GM19351 (cell line): Measurements from ENCODE around the gene PARP1.
A peak's percentile ranks its signal among the peaks of the same experiment; 100 is the strongest.
"Not testable (repeated sequence)": the region's sequence is repeated elsewhere in the genome, so short reads cannot be mapped to it uniquely, and the experiment has no call there.

ENCODE experiments used
- ATAC-seq: cut with Tn5 transposase; IDR thresholded peaks from one replicate; pipeline ENCODE4 v1.9.1; 2021; ENCODE audit warnings: mild to moderate bottlenecking, moderate library complexity; ENCODE audit not compliant: unreplicated experiment

PARP1 gene

DNA sequence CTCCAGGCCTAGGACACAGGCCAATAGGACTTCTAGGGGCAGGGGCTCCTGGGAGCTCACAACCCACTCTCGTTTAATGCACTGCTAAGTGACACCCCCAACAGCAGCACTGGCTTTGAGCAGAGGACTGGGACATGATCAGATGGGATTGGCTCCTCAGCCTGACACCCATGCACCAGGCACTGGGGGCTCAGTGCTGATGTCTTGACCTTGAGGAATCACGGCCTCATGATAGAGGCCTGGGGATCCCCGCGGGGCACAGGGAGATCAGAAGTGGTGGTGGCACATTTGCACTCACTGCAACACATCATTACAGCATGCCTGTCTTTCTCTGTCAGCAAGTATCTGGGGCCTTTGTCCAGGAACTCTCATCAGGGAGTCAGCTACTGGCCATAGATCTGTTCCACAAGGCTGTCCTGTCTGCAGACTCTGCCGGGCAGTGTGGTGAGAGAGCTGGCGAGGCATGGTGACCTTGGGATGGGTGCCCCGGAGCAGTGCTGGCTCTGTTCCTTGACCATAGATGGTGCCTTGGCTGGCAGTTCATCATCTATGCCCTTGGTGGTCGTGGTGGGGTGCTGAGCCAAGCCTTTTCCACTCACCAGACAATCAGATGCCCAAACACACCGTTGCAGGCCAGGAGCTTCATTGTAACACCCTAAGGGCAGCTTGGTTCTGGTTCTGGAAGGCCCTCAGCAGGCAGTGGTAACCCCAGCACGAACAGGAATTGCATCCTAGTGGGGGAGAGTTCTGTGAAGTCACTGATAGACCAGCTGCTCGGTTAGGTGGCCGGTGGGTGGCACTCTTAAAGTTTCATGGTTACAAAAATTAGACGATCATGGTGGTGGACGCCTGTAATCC is 22.2 kb upstream of the PARP1 start:
- no peak for ATAC-seq

DNA sequence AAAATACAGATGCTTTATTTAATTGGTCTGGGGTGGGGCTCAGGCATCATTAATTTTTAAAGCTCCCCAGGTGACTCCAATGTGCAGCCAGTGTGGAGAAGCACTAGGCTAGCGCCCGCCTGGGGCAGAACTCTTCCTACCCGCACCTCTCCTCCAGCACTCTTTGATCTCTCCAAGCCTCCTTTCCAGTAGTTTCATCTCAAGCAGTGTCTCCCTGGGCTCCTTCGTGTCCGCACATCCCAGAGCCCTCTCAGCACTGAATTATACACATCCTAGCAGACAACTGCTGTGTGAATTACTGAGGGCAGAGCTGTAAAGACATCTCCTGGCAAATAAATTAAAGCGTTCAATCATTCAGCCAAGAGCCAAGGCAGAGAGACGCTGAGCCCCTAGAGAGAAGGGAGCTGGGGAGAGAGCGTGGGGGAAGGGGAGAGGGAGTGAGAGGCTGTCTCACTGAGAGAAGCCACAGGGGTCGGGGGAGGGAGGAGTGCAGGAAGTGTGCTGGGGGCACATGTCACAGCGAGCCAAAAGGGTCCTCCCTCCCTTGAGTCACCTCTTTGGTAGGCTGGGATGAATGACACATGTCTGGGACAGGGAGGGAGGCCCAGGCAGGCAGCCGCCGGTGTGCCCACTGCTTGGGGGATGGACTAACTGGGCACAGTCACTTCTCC is 21.0 kb upstream of the PARP1 start:
- ATAC-seq: no peak

DNA sequence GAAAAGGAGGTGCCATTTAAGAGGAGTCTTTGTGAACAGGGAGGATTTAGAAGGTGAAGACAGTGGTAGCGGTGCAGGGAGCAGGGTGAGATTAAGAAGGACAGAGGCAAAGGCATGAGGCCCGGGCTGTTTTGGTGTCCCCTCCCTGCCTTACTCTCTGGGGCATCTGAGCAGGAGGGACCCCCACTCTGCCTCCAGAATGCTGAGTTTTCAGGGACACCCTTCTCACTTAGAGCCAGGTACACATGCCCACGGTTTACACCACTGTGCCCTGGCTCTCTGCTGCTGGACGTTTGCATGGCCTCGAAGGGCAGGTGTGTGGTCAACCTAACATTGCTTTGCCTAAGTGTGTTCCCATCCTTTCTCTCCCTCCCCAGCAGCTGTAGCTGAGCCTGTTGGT is 20.5 kb upstream of the PARP1 start:
- ATAC-seq: no peak

DNA sequence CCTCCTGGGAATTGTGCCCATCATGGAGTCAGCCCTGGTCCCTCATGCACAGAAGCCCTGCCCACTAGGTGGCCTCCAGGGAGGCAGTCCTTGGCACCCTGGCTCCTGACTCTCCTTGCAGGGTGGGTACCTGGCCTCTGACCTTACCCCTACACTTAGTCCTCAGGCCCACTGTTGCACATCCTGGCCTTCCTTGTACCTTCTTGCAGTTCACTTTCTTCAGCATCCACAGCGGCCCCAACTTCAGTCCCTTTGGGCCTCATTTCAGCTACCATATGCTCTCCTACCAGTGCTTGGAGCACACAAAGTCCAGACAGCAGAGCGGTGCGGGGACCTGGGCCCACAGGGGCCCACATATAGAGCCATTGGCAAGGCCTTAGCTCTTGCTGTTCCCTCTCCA is 19.2 kb upstream of the PARP1 start:
- no peak for ATAC-seq

DNA sequence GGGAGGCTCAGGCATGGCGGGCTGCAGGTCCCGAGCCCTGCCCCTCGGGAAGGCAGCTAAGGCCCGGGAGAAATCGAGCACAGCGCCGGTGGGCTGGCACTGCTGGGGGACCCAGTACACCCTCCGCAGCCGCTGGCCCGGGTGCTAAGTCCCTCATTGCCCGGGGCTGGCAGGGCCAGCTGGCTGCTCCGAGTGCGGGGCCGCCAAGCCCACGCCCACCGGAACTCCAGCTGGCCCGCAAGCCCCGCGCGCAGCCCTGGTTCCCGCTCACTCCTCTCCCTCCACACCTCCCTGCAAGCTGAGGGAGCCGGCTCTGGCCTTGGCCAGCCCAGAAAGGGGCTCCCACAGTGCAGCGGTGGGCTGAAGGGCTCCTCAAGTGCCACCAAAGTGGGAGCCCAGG is 18.5 kb upstream of the PARP1 start:
- not testable (repeated sequence) for ATAC-seq

DNA sequence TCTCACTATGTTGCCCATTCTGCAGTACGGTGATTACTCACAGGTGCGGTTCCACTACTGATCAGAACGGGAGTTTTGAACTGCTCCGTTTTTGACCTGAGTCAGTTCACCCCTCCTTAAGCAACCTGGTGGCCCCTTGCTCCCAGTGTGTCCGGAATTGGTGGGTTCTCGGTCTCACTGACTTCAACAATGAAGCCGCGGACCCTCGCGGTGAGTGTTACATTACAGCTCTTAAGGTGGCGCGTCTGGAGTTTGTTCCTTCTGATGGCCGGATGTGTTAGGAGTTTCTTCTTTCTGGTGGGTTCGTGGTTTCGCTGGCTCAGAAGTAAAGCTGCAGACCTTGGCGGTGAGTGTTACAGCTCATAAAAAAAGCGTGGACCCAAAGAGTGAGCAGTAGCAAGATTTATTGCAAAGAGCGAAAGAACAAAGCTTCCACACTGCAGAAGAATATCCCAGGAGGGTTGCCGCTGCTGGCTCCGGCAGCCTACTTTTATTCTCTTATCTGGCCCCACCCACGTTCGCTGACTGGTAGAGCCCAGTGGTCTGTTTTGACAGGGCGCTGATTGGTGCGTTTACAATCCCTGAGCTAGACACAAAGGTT is 17.6 kb upstream of the PARP1 start:
- ATAC-seq: no peak

DNA sequence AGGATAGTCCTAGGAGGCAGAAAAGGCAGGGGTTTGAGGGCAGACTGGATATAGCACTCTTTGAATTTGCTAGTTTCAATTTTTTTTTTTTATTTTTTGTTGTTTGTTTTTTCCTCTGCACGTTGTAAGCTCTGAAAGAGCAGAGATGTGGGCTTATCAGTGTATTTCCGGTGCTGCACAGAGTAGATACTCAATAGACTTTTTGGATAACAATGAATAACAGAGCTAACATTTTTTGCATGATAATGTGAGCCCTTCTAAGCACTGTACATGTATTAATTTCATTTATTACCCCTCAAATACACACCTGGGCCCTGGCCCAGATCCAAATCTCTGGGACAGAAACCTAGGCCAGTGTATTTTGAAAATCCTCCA is 17.1 kb upstream of the PARP1 start:
- no peak for ATAC-seq

DNA sequence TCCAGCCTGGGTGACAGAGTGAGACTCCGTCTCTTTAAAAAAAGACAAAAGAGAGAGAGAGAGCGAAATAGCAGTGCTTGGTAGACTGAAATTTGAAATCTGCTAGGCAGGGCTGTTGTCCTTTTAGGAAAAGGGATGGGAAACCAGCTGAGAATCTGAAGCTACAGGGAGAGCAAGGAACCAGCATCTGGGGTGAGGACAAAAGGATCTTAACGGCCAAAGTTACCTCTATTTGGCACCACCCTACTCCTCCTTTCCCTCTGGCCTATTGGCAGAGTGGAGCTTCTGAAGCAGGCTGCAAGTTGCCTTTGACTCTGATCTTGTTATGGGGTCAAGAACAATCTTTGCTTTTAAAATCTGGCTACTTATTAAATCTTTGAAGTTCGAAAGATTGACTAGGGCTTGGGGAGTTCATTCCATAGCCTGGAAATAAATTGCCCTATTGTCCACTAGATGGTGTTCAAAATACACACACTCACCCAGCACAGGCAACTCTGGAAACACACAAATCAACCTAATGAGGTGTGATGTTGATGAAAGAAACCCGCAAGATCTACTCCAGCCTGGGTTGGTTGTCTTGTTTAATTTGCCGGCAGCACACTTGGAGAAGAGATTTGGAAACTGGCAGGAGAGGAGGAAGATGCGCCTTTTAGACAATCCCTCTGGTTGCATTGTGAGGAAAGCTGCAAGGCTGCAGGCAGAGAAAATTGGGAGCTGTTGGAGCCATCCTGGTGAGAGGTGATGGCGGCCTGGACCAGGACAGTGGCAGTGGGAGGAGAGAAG is 16.5 kb upstream of the PARP1 start:
- peak; percentile 76 for ATAC-seq

DNA sequence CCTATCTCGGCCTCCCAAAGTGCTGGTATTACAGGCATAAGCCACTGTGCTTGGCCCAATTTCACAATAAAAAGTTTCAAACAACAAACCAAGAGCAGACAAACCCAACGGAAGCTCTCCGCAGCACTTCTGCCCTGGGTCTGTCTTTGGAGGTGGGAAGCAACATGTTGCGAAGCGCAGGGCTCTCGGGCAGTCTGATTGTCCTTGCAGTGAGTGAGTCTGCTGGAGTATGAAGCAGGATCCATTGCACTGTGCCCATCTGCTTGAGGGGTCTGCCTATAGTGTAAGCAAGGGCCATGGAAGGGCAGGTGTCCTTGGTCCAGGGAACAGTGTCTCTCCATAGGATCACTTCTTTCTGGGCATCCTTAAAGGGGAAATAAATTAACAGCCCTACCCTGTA is 14.6 kb upstream of the PARP1 start:
- no peak for ATAC-seq

DNA sequence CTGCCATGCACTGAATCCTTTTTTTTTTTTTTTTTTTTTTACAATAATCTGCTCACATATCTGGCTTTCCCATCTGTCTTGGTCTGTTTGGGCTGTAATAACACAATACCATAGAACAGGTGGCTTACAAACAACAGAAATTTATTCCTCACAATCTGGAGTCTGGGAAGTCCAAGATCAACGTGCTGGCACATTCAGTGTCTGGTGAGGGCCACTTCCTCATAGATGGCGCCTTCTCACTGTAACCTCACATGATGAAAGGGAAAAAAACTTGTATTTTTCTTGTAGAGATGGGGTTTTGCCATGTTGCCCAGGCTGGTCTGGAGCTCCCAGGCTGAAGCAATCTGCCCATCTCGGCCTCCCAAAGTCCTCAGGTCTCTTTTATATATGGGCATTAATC is 13.0 kb upstream of the PARP1 start:
- ATAC-seq: no peak

DNA sequence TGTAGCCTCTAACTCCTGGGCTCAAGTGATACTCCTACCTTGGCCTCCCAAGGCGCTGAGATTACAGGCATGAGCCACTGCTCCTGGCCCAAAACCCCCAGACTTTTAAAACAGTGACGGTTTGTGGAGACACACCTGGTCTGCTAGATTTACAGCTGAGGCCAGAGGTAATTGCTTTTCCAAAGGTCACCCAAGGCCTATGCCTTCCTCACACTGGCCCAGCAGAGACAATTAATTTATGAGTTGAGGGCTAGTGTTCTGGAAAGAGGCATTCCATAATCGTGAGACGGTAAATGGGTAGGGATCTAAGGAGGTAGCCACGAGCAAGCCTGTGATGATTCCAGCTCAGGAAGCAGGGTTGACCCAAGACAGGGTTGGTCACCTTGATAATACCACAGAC is 12.4 kb upstream of the PARP1 start:
- no peak for ATAC-seq

DNA sequence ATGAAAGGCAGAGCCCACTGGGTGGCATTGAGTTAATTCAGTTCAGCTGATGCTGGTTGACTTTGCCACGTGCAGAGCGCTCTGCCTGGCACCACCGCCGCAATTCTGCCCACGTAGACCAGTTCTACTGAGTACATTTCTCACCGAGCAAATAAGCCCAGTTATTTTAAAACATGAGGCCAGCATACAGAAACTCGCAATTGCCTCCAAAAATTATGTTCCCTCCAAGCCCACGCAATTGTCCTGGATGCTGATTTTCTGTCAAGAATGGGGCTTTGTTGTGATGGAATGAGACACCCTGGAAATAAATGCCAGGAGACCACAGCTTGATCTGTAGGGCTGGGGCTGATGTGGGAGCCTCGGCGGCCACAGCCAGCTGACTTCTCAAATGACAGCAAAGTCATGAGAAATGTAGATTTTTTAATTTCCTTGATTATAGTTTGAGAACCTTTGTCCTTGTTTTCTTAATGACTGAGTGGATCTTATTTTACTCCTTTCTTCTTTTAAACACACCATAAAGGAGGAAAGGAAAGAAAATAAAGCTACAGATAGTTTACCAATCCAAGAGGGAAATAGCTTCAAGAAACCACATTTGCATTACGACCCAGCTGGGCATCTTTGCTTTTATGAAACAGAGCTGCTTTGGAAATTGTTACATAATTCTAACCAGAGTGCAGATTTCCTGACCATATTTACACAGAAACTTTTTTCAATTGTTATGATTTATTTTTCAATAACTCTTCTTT is 11.6 kb upstream of the PARP1 start:
- no peak for ATAC-seq

DNA sequence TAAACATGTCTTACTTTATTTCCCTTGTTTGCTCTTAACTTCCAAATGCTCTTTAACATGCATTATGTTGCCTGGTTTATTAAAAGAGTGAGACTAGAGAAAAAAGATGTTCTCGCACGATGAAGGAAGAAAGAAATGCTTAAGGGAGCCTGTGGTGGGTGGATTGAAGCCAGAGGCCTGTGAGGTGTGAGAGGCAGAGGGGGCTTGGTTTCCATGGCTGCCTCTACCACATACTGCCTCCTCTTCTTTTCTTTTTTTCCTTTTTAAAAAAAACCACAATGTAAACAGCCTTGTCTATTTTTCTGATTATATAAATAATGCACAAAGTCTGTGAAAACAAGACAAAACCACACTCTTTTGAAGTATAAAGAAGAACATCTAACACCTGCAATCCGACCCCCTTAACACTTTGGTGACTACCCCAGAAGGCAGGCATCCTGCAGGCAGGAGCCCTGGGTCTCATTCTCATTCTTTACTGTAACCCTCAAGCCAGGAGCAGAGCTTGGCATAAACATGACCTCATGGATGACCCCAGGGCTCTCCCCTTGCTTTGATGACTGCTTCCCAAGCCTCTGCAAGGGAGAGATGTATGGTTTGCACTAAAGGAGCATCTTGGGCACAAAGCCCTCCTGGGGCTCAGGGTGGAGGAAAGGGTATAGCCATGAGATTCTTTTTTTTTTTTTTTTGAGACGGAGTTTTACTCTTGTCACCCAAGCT is 10.1 kb upstream of the PARP1 start:
- ATAC-seq: no peak

DNA sequence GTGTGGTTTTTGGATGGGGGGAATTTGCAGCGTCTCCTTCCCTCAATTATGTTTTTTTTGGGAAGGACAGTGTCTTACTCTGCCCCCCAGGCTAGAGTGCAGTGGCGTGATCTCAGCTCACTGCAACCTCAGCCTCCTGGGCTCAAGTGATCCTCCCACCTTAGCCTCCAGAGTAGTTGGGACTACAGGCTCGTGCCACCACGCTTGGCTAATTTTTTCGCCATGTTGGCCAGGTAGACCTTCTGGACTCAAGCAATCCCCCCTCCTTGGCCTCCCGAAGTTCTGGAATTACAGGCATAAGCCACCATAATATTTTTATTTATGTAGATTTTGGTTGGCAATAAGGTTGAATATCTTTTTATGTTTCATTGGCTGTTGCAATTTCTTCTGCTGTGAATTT is 9.5 kb upstream of the PARP1 start:
- ATAC-seq: no peak

DNA sequence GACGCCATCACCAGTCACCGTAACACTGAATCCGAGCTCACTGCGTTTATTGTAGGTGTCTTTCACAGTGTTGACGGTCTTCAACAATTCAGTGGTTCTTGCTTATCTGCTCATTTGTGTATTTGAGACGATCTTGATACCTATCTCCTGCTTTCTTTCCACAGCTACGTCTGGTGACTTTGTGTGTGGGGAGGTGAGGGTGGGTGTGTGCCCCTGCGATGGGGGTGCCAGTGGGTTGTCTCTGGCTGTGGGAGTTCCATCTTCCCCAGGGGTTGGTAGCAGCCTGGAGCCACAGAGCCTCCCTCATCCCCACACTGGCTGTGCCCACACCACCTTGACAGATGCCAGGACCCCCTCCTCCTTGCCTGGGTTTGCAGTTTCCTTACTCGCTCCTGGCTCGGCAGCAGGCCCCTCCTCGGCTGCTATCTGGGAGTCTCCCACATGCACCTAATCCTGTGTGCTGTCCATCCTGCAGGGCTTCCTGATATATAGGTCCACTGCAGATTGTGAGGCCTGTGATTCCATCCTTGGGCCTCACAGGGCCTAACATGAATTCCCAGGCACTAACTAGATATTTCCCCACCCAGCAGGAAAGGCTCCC is 6.3 kb upstream of the PARP1 start:
- ATAC-seq: no peak

DNA sequence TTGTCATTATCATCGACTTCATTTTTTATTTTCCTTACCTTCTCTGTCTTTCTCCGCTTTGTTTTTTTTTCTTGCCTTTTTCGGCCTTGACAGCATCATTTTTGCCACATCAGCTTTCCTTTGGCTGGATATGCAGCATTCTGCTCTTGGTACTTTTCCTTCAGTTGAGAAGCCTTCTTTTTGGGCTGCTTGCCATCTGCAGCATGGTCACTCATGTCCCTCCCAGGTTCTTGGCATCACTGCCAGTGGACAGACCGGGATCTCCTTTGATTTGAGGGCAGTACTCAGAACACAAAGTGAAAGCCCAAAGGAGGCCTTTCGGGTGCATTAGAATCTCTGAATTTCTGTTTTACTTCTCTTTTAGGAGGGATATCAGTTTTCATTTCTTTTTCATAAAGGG is 3.7 kb upstream of the PARP1 start:
- ATAC-seq: no peak

DNA sequence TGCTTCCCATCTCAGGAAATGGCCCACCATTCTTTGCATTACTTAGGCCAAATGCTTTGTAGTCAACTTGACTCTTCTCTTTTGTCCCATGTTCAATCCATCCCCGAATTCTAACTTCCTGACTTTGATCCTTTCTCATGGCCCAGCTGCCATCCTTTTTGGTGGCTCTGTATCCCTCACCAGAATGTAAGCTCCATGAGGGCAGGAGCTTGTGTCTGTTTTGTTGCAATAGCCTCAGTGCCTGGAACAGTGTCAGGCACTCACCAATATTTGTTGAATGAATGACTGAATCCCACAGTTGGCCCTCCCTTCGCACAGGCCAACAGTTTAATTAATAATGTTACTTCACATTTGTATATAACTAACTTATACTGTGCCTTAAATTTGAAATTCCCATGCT is 3.1 kb upstream of the PARP1 start:
- ATAC-seq: no peak

DNA sequence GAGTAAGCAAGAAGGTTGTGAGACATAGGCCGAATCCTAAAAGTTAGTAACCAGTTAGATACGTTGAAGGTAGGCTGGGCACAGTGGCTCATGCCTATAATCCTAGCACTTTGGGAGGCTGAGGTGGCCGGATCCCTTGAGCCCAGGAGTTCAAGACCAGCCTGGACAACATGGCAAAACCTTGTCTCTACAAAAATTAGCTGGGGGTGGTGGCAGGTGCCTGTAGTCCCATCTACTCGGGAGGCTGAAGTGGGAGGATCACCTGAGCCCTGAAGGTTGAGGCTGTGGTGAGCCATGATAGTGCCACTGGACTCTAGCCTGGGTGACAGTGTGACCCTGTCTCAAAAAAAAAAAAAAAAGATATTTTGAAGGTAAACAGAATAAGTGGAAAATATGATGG is 1.5 kb upstream of the PARP1 start:
- ATAC-seq: no peak

DNA sequence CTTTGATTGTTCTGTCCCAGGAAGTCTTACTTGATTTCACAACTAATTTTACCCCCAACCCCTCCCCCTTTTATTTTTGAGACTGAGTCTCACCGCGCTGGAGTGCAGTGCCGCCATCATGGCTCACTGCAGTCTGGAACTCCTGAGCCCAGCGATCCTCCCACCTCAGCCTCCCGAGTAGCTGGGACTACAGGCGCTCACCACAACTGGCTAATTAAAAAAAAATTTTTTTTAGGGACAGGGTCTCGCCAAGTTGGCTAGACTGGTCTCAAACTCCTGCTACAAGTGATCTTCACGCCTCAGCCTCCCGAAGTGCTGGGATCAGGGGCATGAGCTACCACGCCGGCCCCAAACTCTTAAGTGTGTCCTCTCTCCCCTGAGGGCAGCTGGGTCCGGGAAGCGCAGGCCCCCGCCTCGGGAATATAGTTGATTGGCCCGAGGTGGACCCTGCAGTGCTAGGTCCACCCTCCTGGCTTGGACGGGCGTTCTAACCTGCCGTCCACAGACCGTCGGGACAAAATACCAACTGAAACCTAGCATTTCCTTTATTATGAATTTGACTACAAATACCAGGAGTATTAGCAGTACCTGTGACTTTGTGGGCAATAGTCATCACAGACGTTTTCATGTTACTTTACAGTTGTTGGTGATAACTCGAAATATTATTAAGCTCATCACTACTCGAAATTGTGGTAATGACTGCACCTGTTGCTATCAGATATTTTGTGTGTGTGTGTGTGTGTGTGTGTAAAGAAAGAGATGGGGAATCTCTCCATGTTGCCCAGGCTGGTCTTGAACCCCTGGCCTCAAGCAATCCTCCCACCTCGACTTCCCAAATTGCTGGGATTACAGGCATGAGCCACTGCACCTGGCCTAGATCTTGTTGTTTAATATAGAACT is 642 bp upstream of the PARP1 start:
- no peak for ATAC-seq
